GM12892 (cell line): ENCODE results near the gene ANGPTL8.

ENCODE experiments used
- POLR2A ChIP-seq: IDR thresholded peaks from 2 replicates; pipeline ENCODE4 v1.6.1; 2011; ENCODE audit warnings: low read depth, low read length, control low read depth
- TAF1 ChIP-seq: IDR thresholded peaks from 2 replicates; pipeline ENCODE4 v1.6.1; 2011; ENCODE audit warnings: low read depth, mild to moderate bottlenecking, control low read depth, low read length, borderline replicate concordance

DNA sequence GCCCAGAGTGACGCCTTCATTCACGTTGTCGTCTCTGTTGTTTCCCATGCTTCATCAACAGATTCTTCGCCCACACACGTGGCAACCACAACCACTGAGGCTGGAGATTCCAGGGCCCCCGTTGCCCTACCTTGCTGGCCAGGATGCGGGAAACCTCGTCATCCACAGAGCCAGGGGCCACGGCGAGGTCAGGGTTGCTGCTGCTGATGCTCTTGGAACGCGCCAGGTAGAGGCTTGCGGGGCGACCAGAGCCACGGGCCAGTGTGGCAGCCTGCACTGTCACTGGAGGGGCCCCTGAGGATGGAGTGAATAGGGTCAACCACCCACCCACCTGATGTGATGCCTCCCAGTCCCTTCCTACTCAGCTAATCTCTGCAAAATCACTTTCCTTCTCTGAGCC, 6.3 kb upstream of the ANGPTL8 start:
- no peak for TF ChIP-seq POLR2A
- no peak for TF ChIP-seq TAF1
